GM12801 (cell line): ENCODE results near the gene PNPLA3.

Source experiments
- TF ChIP-seq, protein P1 (sequence below): IDR thresholded peaks from one replicate; pipeline ENCODE4 v1.5.1; 2011; ENCODE audit warnings: control low read depth; ENCODE audit not compliant: insufficient read length; ENCODE audit errors: extremely low read depth

PNPLA3 gene

GRCh38 chr22:43964314-43964857 lies 40.8 kb downstream of the PNPLA3 start:
- TF ChIP-seq, protein P1, sequence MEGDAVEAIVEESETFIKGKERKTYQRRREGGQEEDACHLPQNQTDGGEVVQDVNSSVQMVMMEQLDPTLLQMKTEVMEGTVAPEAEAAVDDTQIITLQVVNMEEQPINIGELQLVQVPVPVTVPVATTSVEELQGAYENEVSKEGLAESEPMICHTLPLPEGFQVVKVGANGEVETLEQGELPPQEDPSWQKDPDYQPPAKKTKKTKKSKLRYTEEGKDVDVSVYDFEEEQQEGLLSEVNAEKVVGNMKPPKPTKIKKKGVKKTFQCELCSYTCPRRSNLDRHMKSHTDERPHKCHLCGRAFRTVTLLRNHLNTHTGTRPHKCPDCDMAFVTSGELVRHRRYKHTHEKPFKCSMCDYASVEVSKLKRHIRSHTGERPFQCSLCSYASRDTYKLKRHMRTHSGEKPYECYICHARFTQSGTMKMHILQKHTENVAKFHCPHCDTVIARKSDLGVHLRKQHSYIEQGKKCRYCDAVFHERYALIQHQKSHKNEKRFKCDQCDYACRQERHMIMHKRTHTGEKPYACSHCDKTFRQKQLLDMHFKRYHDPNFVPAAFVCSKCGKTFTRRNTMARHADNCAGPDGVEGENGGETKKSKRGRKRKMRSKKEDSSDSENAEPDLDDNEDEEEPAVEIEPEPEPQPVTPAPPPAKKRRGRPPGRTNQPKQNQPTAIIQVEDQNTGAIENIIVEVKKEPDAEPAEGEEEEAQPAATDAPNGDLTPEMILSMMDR: no peak

DNA sequence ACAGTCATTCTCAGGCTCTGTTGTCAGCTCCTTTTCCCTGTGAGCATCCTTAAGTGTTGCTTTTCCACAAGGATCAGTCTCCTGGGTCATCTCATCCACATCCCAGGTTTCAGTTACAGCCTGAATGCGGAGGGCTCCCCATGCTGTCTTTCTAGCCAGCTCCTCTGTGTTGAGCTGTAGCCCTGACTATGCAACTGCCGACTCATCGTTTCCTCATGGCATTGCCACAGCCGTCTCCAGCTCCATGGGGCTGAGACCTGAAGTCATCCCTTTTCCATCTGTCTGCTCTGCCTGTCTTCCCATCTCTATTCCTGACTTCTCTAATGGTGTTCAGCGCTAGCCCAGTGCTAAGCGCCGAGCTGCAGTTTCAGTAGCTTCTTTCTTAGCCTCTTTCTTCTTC lies 43.5 kb downstream of the PNPLA3 start:
- TF ChIP-seq, protein P1: no peak

- TF ChIP-seq, protein P1: no peak
Observed at GRCh38 chr22:43968614-43969013, 45.0 kb downstream of the PNPLA3 start.

DNA sequence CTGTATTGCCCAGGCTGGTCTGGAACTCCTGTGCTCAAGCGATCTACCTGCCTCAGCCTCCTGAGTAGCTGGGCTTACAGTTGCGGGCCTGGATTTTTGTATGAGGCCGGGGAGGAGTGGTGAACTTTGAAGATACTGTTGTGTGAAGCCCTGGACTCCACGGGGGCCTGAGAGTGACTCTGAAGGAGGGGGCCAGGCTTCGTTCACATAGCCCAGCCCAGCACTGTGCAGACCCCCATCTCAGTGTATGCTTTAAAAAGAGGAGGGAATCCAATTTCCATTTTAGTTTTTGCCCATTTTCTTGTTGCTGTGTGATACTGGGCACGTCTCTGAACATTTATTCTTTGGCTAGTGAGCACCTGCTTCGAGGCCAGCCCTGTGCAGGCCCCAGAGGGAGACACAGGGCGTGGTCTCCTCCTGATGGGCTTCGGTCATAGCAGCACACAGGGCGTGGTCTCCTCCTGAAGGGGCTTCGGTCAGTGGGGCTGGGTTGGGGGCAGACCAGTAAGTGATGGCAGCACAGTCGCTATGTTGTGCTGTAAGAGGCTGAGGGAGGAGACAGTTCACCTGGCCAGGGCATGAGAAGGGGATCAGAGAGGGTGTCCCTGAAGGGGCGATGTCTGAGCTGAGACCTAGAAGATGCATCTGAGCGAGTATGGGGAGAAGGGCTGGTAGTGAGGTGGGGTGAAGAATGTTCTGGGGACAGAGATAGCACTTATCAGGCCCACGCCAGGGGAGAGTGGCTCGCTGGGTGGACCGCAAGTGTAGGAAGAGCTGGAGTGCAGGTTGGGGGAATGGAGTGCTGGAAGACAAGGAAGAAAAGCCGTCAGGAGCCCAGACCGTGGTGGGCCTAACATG lies 45.6 kb downstream of the PNPLA3 start:
- TF ChIP-seq, protein P1: no peak

DNA sequence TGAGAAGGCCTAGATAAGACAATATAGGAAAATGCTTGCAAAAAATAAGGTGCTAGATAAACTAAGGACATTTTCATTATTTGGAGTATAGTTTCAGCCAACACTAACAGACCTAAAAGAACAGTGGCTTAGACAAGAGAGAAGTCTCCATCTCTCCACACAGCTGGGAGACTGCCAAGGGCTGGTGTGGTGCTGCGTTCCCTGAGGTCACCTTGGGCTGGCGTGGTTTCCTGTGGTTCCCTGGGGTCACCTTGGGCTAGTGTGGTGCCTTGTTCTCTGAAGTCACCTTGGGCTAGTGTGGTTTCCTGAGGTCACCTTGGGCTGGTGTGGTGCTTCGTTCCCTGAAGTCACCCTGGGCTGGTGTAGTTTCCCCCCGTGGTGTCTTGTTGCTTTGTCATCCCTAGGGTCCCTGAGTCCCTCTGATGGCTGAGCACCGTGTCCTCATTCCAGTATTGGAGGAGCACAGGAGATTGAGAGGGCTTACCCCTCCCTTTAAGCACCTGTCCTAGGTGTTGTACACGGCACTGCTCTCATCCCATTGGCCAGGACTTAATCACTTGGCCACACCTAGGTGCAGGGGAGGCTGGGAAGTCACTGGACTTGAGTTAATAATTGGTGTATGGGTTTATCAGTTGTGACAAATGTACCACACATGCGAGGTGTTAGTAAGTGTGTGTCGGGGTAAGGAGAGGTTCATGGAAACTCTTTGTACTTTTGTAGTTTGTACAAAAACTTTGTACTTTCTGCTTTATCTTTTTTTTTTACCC lies 46.6 kb downstream of the PNPLA3 start:
- TF ChIP-seq, protein P1: no peak

DNA sequence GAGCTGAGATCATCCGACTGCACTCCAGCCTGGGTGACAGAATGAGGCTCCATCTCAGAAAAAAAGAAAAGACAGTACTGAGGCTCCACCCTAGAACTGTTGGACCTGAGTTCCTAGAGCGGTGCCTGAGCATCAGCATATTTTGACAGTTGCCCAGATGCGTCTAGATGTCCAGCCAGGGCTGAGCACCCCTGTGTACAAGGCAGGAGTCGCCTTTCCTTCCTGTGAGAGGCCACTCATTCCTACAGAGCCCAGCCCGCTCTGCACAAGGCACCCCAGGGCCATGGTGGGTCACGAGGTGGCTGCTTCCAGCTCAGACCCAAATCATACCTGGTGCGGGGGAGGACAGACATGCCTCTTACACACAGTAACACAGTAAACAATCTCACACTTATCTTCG lies 47.5 kb downstream of the PNPLA3 start:
- TF ChIP-seq, protein P1: no peak

DNA sequence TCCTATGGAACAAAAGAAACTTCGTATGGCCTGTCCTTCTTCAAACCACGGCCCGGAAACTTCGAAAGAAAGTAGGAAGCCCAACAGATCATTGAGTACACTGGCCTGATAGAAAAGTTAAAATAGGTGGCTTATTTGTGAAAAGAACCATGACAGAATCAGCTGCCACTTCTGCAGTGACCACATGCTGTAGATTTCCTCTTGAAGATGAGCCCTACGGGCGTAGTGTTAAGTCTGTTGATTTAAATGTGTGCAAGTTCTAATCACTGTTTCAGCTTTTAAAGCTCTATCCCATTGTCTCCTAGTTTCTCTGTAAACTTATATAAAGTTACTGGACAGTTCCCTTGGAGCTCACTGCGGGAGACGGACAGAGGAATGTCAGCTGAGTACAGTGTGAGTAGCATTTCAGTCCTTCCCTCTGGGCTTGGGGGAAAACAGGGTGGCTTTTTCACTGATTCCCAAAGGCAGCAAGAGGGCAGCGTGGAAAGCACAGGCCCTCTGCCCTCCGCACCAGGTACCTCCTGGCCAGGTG lies 49.4 kb downstream of the PNPLA3 start:
- TF ChIP-seq, protein P1: no peak
